Hematopoietic multipotent progenitor cell treated with erythropoietin and hydrocortisone succinate and interleukin-3 and kit ligand, for 4 days (in vitro differentiated cells): Measurements from ENCODE around the gene CEACAM5.
"Not testable (repeated sequence)": the region's sequence is repeated elsewhere in the genome, so short reads cannot be mapped to it uniquely, and the experiment has no call there.

ENCODE experiments used
- DNase-seq: peaks from one replicate; pipeline ENCODE4 v3.0.0-alpha.2; 2015

Gene CEACAM5

GRCh38 chr19:41701401-41702075 is 6.9 kb upstream of the CEACAM5 start:
- peak; percentile 54 for DNase-seq

DNA sequence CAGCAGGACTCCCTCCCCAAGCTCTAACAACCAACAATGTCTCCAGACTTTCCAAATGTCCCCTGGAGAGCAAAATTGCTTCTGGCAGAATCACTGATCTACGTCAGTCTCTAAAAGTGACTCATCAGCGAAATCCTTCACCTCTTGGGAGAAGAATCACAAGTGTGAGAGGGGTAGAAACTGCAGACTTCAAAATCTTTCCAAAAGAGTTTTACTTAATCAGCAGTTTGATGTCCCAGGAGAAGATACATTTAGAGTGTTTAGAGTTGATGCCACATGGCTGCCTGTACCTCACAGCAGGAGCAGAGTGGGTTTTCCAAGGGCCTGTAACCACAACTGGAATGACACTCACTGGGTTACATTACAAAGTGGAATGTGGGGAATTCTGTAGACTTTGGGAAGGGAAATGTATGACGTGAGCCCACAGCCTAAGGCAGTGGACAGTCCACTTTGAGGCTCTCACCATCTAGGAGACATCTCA is 6.2 kb upstream of the CEACAM5 start:
- no peak for DNase-seq

DNA sequence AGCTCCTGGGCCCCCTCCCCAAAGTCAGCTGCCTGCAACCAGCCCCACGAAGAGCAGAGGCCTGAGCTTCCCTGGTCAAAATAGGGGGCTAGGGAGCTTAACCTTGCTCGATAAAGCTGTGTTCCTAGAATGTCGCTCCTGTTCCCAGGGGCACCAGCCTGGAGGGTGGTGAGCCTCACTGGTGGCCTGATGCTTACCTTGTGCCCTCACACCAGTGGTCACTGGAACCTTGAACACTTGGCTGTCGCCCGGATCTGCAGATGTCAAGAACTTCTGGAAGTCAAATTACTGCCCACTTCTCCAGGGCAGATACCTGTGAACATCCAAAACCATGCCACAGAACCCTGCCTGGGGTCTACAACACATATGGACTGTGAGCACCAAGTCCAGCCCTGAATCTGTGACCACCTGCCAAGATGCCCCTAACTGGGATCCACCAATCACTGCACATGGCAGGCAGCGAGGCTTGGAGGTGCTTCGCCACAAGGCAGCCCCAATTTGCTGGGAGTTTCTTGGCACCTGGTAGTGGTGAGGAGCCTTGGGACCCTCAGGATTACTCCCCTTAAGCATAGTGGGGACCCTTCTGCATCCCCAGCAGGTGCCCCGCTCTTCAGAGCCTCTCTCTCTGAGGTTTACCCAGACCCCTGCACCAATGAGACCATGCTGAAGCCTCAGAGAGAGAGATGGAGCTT is 4.7 kb upstream of the CEACAM5 start:
- DNase-seq = no peak

- peak; percentile 72 for DNase-seq
These were observed 2.8 kb upstream of the CEACAM5 start for GRCh38 chr19:41705393-41706174.

DNA sequence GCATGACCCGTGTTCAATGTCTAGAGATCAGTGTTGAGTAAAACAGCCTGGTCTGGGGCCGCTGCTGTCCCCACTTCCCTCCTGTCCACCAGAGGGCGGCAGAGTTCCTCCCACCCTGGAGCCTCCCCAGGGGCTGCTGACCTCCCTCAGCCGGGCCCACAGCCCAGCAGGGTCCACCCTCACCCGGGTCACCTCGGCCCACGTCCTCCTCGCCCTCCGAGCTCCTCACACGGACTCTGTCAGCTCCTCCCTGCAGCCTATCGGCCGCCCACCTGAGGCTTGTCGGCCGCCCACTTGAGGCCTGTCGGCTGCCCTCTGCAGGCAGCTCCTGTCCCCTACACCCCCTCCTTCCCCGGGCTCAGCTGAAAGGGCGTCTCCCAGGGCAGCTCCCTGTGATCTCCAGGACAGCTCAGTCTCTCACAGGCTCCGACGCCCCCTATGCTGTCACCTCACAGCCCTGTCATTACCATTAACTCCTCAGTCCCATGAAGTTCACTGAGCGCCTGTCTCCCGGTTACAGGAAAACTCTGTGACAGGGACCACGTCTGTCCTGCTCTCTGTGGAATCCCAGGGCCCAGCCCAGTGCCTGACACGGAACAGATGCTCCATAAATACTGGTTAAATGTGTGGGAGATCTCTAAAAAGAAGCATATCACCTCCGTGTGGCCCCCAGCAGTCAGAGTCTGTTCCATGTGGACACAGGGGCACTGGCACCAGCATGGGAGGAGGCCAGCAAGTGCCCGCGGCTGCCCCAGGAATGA is 1.5 kb upstream of the CEACAM5 start:
- DNase-seq = peak; percentile 90

DNA sequence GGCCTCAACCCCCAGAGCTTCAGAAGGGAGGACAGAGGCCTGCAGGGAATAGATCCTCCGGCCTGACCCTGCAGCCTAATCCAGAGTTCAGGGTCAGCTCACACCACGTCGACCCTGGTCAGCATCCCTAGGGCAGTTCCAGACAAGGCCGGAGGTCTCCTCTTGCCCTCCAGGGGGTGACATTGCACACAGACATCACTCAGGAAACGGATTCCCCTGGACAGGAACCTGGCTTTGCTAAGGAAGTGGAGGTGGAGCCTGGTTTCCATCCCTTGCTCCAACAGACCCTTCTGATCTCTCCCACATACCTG is 969 bp upstream of the CEACAM5 start:
- DNase-seq = peak; percentile 17

DNA sequence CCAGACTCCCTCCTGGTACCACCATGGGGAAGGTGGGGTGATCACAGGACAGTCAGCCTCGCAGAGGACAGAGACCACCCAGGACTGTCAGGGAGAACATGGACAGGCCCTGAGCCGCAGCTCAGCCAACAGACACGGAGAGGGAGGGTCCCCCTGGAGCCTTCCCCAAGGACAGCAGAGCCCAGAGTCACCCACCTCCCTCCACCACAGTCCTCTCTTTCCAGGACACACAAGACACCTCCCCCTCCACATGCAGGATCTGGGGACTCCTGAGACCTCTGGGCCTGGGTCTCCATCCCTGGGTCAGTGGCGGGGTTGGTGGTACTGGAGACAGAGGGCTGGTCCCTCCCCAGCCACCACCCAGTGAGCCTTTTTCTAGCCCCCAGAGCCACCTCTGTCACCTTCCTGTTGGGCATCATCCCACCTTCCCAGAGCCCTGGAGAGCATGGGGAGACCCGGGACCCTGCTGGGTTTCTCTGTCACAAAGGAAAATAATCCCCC is 505 bp upstream of the CEACAM5 start:
- DNase-seq = no peak

DNA sequence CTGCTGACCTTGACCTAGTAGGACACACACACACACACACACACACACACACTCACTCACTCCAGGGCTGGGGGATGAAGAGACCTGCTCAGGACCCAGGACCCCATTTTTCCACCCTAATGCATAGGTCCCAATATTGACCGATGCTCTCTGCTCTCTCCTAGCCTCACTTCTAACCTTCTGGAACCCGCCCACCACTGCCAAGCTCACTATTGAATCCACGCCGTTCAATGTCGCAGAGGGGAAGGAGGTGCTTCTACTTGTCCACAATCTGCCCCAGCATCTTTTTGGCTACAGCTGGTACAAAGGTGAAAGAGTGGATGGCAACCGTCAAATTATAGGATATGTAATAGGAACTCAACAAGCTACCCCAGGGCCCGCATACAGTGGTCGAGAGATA is 1.1 kb downstream of the CEACAM5 start:
- not testable (repeated sequence) for DNase-seq

DNA sequence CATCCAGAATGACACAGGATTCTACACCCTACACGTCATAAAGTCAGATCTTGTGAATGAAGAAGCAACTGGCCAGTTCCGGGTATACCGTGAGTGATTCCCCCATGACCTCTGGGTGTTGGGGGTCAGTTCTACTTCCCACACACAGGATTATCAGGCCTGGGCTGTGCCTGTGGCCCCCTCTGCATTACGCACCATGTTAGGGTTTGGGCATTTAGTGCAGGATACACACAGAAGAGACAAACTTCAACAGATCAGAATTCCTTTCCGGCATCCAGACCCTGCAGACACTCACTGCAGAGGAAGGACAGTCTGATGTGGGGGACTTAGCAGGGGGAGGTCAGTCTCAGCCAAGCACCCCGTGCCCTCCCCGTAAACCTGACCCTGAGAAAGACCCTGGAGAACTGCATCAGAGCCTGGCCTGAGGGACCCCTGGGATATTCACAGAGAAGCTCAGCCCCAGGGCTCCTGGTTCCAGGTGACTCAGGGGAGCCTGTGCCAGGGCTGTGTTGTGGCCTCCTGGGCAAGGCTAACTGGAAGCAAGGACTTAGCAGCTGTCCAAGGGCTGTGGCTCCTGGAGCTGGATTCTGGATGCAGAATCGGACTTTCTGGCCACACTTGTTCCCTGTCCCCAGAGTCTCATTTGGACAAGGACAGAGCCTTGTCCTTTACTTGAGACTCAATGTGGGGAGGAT is 1.7 kb downstream of the CEACAM5 start:
- DNase-seq = no peak

- no peak for DNase-seq
These were observed 3.2 kb downstream of the CEACAM5 start for GRCh38 chr19:41711376-41712261.

GRCh38 chr19:41714598-41714997 is 6.2 kb downstream of the CEACAM5 start:
- no peak for DNase-seq

GRCh38 chr19:41718761-41719160 is 10.3 kb downstream of the CEACAM5 start:
- DNase-seq = no peak

DNA sequence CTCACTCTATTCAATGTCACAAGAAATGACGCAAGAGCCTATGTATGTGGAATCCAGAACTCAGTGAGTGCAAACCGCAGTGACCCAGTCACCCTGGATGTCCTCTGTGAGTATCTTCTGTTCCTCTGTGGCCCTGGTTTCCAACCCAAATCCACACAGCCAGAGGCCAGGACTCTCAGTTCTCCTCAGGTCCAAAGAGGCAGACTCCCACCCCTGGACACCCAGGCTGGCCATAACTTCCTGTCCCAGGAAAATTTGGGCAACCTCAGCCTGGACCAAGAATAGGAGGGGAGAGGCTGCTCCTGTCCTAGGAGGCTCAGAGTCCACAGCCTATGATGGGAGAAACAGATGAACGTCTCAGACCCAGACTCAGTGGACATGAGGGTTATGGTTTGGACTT is 11.7 kb downstream of the CEACAM5 start:
- no peak for DNase-seq

GRCh38 chr19:41726493-41726892 is 18.1 kb downstream of the CEACAM5 start:
- DNase-seq = no peak

- no peak for DNase-seq
These were observed 25.7 kb downstream of the CEACAM5 start for GRCh38 chr19:41734156-41734555.

DNA sequence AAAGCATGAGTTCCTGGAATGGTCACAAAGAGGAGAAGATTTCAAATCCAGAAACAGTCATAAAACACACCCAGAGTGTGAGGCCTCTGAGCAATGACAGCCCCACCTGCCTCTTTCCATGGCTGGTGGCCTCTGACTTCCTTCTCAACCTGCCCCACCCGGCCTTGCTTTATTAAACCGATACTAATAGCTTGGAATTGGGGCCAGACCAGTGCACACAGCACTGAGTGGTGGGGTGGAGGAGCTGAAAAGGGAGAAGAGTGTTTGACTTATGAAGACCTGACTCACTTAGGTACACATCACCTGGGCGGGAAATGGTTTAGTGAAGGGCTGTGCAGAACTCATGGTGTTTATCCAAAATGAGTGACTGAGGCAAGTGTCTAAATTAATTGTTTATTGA is 26.2 kb downstream of the CEACAM5 start:
- no peak for DNase-seq

DNA sequence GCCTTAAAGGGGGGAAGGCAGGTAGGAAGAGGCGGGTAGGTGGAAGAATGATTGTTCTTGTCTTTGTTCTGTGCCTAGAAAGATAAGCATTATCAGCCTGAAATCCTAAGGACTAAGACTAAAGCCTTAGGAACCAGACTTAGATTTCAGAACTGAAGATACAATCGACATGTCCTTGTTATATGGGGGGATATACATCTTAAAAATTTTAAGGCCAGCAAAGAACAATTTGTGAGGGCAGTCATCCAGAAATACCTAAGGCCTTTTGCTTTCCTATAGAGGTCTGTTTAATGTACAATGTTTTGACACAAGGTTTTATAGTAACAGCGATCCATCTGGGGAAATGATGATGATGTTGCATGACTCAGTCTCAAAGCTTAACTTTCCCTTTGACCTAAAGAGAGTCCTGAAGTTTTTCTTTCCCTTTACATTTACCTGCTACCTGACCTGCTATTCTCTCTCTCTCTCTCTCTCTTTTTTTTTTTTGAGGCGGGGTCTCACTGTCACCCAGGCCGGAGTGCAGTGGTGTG is 26.7 kb downstream of the CEACAM5 start:
- DNase-seq = no peak

- DNase-seq = no peak
These were observed 30.9 kb downstream of the CEACAM5 start for GRCh38 chr19:41739361-41739760.

DNA sequence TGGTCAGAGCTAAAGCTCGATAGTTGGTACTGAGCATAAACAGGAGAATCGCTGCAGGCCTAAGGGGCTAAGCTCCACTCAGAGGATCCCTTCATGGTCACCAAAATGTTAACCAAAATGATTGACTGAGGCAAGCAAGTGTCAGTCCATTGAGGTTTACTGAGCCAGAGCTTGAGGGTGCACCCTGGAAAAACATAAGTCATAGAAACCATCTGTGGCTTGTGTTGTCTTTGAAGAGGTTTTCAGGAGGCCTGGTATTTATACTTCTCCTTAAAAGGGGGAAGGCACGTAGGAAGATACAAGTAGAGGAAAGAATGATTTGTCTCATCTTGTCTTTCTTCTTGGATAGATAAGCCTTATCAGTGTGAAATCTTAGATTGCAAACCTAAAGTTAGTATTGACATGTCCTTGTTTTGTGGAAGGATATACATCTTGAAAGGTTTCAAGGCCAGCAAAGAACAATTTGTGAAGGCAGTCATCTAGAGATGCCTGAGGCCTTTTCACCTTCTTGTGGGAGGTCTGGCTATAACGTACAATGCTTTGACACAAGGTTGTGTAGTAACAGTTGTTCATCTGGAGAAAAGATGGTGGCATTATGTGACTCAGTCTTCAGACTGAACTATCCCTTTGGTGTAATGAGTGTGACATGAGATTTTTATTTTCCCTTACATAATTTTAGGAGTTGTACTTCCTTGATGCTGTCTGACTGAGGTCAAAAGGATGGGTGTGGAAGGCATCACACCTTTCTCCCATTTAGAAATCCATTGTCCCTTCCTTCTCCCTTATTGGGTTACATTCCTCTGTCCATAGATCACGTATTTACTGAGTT is 32.2 kb downstream of the CEACAM5 start:
- DNase-seq = no peak

DNA sequence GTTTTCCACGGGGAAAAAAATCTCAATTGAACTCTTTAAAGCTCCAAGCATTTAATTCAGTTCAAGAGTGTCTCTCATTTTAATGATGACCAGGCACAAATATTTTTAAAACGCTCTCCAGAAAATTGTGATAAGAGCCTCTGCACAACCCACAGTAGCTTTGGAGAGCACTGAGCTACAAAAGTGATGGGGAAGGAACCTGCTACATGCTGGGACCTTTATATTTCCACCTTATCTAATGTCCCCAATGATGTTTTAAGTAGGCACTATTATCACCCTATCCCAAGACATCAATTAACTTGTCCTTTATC is 32.8 kb downstream of the CEACAM5 start:
- DNase-seq = no peak
